Endothelial cell of umbilical vein (primary cell): Measurements from ENCODE around the gene CYB5A. TPM values are rescaled to one million over a fixed set of nuclear protein-coding genes. Genes with fewer than 3 reads are reported as not detected.

Experiments used
- BruUV-seq: library from RNA; stranded (reverse); fragments of 400-500 nt; replicated peaks from 2 replicates; lab custom pipeline; 2021; lab: Mats Ljungman, UMichigan
- CTCF ChIA-PET: fragments of 300-600, 350-600 bp; sonication (Branson Sonifier 250); formaldehyde crosslinking; loops from one replicate; lab custom pipeline; 2021; ENCODE audit warnings: antibody characterized with exemption, inconsistent platforms; lab: Charles Lee
- POLR2A ChIA-PET: fragments of 300-600, 350-600 bp; sonication (Branson Sonifier 250); formaldehyde crosslinking; loops from one replicate; lab custom pipeline; 2021; ENCODE audit warnings: antibody characterized with exemption, inconsistent platforms; lab: Charles Lee
- DNase-seq: peaks from one replicate; pipeline ENCODE4 v3.0.0-alpha.2; 2011; ENCODE audit warnings: low read depth, low spot score
- FAIRE-seq: peaks from 2 replicates; lab custom pipeline; 2011; peaks lifted over from hg19 to GRCh38; lab: Jason Lieb, UNC
- H2AFZ ChIP-seq: 2 replicates; pipeline ENCODE4 v1.6.0; 2012; ENCODE audit warnings: low read depth, low read length, control low read depth, inconsistent platforms
- H3K27ac ChIP-seq: 2 replicates; pipeline ENCODE4 v1.5.1; 2011; ENCODE audit warnings: low read depth, mild to moderate bottlenecking, control low read depth, low read length, moderate library complexity; ENCODE audit not compliant: insufficient read depth
- H3K27me3 ChIP-seq, 2 experiments: 2 replicates each; pipeline versions ENCODE4 v1.6.0 to v1.6.1; 2011; ENCODE audit warnings: low read length in 2 of 2, mixed read lengths in 1 of 2; ENCODE audit not compliant: control insufficient read depth in 2 of 2, insufficient read depth in 2 of 2
- H3K36me3 ChIP-seq, 2 experiments: 2 replicates in 1 of 2; 3 replicates in 1 of 2; pipeline ENCODE4 v1.5.1; 2011; ENCODE audit warnings: low read length in 2 of 2, mild to moderate bottlenecking in 1 of 2, moderate library complexity in 1 of 2; ENCODE audit not compliant: control insufficient read depth in 2 of 2, insufficient read depth in 2 of 2; ENCODE audit errors: extremely low read depth in 1 of 2
- H3K4me1 ChIP-seq: 3 replicates; pipeline ENCODE4 v1.5.1; 2011; ENCODE audit warnings: mild to moderate bottlenecking, low read length; ENCODE audit not compliant: control insufficient read depth, insufficient read depth; ENCODE audit errors: extremely low read depth
- H3K4me2 ChIP-seq: 2 replicates; pipeline ENCODE4 v1.6.1; 2011; ENCODE audit warnings: low read length, control low read depth, mixed read lengths; ENCODE audit not compliant: insufficient read depth
- H3K4me3 ChIP-seq, 3 experiments: fragments of 200-600 bp in 1 of 3; sonication (generic), shearing (Covaris generic) in 1 of 3; replicated peaks in 1 of 3; 2 replicates each; pipeline ENCODE4 v1.5.1; 2011 to 2016; ENCODE audit warnings: control low read depth in 3 of 3, low read length in 3 of 3, mild to moderate bottlenecking in 2 of 3, inconsistent platforms in 1 of 3, low read depth in 1 of 3, moderate library complexity in 1 of 3; ENCODE audit not compliant: insufficient read depth in 1 of 3
- H3K79me2 ChIP-seq: 2 replicates; pipeline ENCODE4 v1.6.0; 2012; ENCODE audit warnings: low read length, inconsistent platforms; ENCODE audit not compliant: control insufficient read depth, insufficient read depth
- H3K9ac ChIP-seq: replicated peaks from 2 replicates; pipeline ENCODE3; 2011; ENCODE audit warnings: low read length, control low read depth; ENCODE audit not compliant: insufficient read depth; ENCODE audit errors: extremely low read depth
- H3K9me1 ChIP-seq: replicated peaks from 3 replicates; pipeline ENCODE4 v1.6.0; 2011; ENCODE audit warnings: mild to moderate bottlenecking, low read length; ENCODE audit not compliant: control insufficient read depth, insufficient read depth; ENCODE audit errors: extremely low read depth
- H3K9me3 ChIP-seq: replicated peaks from 2 replicates; pipeline ENCODE4 v1.5.1; 2012; ENCODE audit warnings: low read length, inconsistent platforms; ENCODE audit not compliant: control insufficient read depth, insufficient read depth
- H4K20me1 ChIP-seq: replicated peaks from 2 replicates; pipeline ENCODE3; 2011; ENCODE audit warnings: mild to moderate bottlenecking, low read length; ENCODE audit not compliant: control insufficient read depth, insufficient read depth; ENCODE audit errors: extremely low read depth
- CTCF ChIP-seq, 2 donors: IDR thresholded peaks; 1 replicate in 1 of 2; 2 replicates in 1 of 2; pipeline ENCODE4 v1.5.1; 2011; ENCODE audit warnings: low read length in 2 of 2, mild to moderate bottlenecking in 2 of 2, moderate library complexity in 2 of 2, control low read depth in 1 of 2, inconsistent platforms in 1 of 2, low read depth in 1 of 2; ENCODE audit not compliant: insufficient read depth in 1 of 2; ENCODE audit errors: extremely low read depth in 1 of 2
- EZH2 ChIP-seq: IDR thresholded peaks from 2 replicates; pipeline ENCODE4 v1.6.1; 2012; ENCODE audit warnings: borderline replicate concordance, low read depth, mild to moderate bottlenecking, moderate library complexity, low read length, inconsistent platforms; ENCODE audit not compliant: severe bottlenecking
- FOS ChIP-seq: IDR thresholded peaks from 2 replicates; pipeline ENCODE4 v1.6.1; 2011; ENCODE audit warnings: mild to moderate bottlenecking, low read length, moderate library complexity, borderline replicate concordance; ENCODE audit not compliant: insufficient read depth
- GATA2 ChIP-seq: IDR thresholded peaks from 2 replicates; pipeline ENCODE4 v1.7.0; 2011; ENCODE audit warnings: low read depth, mild to moderate bottlenecking, moderate library complexity, mixed read lengths, low read length; ENCODE audit not compliant: insufficient read length, insufficient read depth
- JUN ChIP-seq: IDR thresholded peaks from 2 replicates; pipeline ENCODE4 v1.6.1; 2011; ENCODE audit warnings: borderline replicate concordance, low read depth; ENCODE audit not compliant: insufficient read length, insufficient read depth
- dilution Hi-C: fragments of 300-500 bp; cut with MboI; formaldehyde crosslinking; loops from one replicate; pipeline ENCODE4 v1.15.0; 2019; ENCODE audit warnings: low sequenced_read_pairs; ENCODE audit not compliant: extremely low pct_ligation_motif_present
- intact Hi-C: fragments of 100-400 bp; cut with micrococcal nuclease; formaldehyde crosslinking; loops from one replicate; pipeline ENCODE4 v1.10.0; 2022
- polyA plus RNA-seq, 4 experiments: library from polyadenylated mRNA; depleted of rRNA in 3 of 4; stranded (reverse) in 3 of 4; unstranded in 1 of 4; fragments of >200 nt; gene quantifications; 2 replicates each; pipeline versions ENCODE4 v1.2.1 to v1.2.3, GENCODE V29; 2011 to 2012; ENCODE audit warnings: missing spikeins in 1 of 4
- total RNA-seq: library from RNA; stranded (reverse); gene quantifications from 2 replicates; pipeline ENCODE4 v1.2.3, GENCODE V29; 2021
- TF ChIP-seq, protein P1 (sequence below): IDR thresholded peaks from 2 replicates; pipeline ENCODE4 v1.6.1; 2011; ENCODE audit not compliant: insufficient read depth, insufficient read length

Gene CYB5A
- total and polyA plus RNA-seq, 2 donors (not counting 3 experiments of a cell fraction or from before 2014, with no cell fraction given): 24.9 to 74.0 TPM

DNA sequence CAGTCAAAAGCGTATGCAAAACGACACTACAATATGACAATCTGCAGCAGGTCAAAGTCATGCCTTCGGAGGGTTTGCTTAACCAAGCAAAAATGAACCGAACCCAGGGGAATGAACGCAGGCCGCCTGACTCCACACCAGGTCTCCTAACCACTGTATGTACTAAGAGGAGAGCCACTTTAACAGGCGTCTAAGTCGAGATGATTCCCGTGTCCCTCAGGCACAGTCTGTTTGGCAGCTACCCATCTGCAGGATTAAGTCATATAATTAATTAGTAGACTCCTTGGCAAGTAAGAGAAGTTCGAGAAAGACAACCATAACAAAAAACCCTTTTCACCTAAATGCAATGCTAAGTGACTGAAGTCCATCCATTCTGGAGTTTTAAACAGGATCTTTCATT lies 15.2 kb downstream of the CYB5A start:
- H3K4me1 ChIP-seq: no peaks in the 10 kb centered on the region
- no peak overlapping the region for H3K4me2 ChIP-seq
- no peaks in the 10 kb centered on the region for H3K79me2 ChIP-seq
- H3K27ac ChIP-seq: no peak overlapping the region
- no peaks in the 10 kb centered on the region for H4K20me1 ChIP-seq
- no TSS peak for BruUV-seq
- intact Hi-C loops: no loop called here
- no peak overlapping the region for H3K4me3 ChIP-seq
- dilution Hi-C loops: no loop called here
- H2AFZ ChIP-seq: no peak overlapping the region
- H3K9me1 ChIP-seq: no peaks in the 10 kb centered on the region
- DNase-seq: no peak
- POLR2A ChIA-PET: no interaction called here
- H3K9ac ChIP-seq: no peak overlapping the region
- H3K9me3 ChIP-seq: no peaks in the 10 kb centered on the region
- FAIRE-seq: no peak
- H3K36me3 ChIP-seq: no peaks in the 10 kb centered on the region
- TF ChIP-seq FOS (no peak), EZH2 (no peak), JUN (no peak), CTCF (IDR thresholded peaks at IDR 0.05; ENCODE audit: extremely low read depth in 1 of 2, insufficient read depth in 1 of 2, low read depth in 1 of 2, low read length in 2 of 2) (no peak), GATA2 (no peak)
- TF ChIP-seq, protein P1, sequence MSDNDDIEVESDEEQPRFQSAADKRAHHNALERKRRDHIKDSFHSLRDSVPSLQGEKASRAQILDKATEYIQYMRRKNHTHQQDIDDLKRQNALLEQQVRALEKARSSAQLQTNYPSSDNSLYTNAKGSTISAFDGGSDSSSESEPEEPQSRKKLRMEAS: no peak
- CTCF ChIA-PET: no interaction called here
- no peaks in the 10 kb centered on the region for H3K27me3 ChIP-seq
